VCaP (cell line): Measurements from ENCODE around the gene SDF2.

Experiments
- H3K27ac ChIP-seq: fragments of 450-650 bp; 2 replicates; pipeline ENCODE4 v1.5.1; 2017
- TF ChIP-seq, protein P1 (sequence below): fragments of 450-650 bp; conservative IDR thresholded peaks from 2 replicates; pipeline ENCODE4 v1.5.1; 2017; ENCODE audit warnings: mild to moderate bottlenecking, moderate library complexity

Gene SDF2, protein sequence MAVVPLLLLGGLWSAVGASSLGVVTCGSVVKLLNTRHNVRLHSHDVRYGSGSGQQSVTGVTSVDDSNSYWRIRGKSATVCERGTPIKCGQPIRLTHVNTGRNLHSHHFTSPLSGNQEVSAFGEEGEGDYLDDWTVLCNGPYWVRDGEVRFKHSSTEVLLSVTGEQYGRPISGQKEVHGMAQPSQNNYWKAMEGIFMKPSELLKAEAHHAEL

DNA sequence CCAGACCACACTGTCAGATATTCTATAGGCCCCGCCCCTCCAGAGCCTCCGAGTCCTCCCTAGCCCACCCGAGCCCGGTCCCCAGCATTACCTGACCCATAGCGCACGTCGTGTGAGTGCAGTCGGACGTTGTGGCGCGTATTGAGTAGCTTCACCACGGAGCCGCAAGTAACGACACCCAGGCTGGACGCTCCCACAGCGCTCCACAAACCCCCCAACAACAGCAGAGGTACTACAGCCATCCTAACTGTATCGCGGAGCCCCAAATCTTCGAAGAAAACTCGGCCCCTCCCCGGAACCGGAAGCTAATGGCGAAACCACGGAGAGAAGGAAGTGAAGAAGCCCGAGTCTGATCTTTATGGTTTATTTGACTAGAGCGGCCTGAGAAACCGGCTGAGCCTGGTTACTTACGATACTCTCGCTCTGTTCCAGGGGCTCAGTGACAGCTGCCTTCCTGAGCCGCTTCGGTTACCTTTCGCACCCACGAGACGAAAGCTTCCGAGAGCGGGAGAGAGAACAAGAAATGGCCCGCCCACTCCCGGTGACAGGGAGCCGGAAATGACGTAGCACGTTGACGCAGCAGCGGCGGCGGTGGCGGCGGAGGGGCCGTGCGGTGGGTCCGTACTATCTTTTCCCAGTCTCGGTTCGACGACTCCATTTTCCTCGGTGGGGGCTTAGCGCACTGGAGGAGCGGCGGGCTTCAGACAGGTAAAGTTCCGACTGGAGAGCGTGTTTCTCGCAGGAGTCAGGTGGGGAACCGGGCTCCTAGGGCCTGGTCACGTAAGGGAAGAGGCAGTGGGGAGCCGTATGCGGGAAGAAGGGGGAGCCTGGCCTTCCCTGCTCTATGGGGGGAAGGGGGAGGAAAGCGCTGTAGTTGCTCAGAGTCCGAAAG, at the start of gene SDF2, which contains the start of gene SUPT6H:
SDF2 (minus strand) TSS at position 272 of the 892 bp plus-strand sequence; CDS start at position 242, 30 bp downstream.
SUPT6H (plus strand) TSS at position 571 of the 892 bp plus-strand sequence. CDS start 11,197 bp downstream, outside the sequence.
- H3K27ac ChIP-seq, result peak within 1 kb of the TSS; percentile 97

DNA sequence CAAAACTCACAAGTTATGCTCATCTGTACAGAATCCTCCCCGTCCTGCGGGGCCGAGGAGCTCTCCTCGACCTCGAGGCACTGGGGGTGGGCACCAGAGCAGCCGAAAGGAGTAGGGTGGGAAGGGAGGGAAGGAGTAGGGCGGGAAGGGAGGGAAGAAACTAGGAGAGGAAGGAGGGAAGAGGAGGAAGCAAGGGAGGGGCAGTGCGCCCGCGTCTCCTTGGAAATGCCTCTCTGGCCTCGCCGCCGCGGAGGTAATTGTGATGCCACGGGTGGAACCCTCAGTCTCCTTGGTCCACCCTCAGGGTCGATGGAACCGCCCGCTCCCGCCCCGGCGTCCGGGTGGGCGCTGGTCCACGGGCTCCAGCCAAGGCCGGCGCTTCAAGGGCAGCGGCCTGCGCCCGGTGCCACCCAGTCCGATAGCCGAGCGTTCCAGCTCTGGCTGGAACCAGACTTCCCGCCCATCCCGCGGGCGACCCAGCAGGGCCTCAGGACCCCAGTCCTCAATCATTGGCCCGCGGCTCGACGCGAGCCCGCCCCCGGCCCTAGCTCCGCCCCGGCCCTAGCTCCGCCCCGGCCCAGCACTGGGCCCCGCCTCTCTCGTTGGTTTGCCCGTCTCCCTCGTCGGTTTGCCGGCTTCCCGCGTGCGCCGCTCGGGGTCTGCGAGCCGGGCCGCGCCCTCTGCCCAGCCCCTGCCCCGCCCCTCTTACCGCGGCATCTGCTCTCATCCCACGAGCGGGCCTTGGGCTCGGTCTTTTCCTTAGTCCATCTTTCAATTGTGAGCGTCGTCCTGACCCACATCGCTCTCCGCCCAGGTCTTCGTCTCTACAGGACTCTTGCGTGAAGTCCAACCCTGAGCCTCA, 49.4 kb upstream of the SDF2 start:
- TF ChIP-seq, protein P1, sequence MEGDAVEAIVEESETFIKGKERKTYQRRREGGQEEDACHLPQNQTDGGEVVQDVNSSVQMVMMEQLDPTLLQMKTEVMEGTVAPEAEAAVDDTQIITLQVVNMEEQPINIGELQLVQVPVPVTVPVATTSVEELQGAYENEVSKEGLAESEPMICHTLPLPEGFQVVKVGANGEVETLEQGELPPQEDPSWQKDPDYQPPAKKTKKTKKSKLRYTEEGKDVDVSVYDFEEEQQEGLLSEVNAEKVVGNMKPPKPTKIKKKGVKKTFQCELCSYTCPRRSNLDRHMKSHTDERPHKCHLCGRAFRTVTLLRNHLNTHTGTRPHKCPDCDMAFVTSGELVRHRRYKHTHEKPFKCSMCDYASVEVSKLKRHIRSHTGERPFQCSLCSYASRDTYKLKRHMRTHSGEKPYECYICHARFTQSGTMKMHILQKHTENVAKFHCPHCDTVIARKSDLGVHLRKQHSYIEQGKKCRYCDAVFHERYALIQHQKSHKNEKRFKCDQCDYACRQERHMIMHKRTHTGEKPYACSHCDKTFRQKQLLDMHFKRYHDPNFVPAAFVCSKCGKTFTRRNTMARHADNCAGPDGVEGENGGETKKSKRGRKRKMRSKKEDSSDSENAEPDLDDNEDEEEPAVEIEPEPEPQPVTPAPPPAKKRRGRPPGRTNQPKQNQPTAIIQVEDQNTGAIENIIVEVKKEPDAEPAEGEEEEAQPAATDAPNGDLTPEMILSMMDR, result no peak
- H3K27ac ChIP-seq, result peak overlapping the region; percentile 92

More for the DNA sequence above, at the start of gene SDF2, which contains the start of gene SUPT6H:
- TF ChIP-seq, protein P1, result no peak

DNA sequence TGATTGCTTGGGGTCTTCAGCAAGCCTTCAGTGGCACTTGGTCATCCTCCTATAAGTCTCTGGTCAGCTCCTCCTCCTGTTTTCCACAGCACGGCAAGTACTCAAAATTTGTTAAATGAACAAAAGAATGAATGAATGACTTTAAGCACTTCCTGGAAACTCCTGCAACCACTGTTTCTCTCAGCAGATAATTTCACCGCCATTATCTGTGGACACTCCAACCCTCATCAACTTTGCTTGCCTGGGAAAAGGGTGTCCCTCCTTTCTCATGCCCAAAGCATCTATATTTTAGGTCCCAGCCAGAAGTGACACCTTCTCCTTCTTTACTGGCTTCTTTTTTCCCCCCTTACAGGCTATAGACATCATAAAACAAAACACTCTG, 45.6 kb upstream of the SDF2 start:
- H3K27ac ChIP-seq, result no peak overlapping the region
- TF ChIP-seq, protein P1, result no peak

DNA sequence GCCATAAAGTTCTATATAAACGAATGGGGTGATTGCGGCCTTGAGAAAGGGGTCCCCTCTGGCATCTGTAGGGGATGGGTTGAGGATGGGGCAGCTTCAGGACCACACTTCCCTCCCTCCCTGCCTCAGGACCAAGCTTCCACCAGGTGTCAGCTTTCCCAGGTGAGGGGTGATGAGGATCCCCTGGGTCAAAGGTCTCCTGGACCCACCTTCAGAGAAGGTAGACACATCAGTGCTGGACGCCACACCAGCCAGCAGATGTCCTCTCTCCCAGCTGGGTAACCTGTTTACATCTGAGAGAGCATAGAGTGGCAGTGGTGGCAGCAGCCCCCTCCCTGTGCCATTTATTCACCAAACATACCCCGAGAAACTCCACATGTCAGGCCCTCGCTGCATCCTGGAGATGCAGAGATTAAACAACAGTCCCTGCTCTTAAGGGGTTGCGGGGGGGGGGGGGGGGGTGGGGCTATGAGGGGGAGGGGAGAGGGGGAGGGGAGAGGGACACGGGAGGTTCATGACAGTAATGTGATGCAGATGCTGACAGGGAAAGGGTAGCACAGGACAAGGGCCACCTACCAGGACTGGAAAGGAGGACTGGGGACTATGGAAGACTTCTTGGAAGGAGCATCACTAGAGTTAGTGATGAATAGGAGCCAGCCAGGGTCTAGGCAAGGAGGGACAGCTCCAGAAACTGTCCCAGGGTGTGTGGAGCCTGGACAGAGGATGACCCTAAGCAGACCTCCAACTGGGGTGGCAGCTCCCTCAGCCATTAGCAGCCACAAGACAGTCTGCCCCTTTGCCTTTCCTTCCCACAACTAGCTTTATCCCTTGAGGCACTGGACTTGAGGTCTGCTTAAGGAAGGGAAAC, 45.0 kb upstream of the SDF2 start:
- no peak overlapping the region for H3K27ac ChIP-seq
- TF ChIP-seq, protein P1, result no peak

DNA sequence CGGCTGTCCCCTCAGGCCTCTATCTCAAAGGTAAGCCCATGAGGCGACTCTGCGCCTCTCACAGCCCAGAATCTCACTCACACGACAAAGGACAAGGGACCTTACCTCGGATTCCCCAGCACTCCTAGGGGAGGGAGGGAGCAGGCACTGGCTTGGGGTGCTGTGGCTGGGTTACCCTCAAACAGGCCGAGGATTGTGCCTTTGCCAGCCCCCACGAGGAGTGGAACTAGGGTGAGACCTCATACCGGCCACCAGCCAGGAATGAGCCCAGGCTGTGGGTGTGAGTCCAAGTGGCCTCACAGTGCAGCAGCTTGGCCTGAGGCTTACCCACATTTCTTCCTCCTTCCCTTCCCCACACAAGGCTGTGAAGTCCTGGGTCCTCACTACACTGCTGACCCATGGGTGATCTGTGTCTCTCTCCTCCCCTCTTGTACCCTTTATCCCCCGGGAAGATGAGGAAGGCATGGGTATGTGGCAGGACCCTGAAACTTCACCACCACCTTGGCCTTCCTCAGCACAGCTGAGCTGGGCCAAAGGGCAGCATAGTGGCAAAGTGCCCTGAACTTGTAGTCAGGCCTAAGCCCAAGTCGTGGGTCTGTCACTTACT, 44.1 kb upstream of the SDF2 start:
- TF ChIP-seq, protein P1, result no peak
- H3K27ac ChIP-seq, result no peak overlapping the region

DNA sequence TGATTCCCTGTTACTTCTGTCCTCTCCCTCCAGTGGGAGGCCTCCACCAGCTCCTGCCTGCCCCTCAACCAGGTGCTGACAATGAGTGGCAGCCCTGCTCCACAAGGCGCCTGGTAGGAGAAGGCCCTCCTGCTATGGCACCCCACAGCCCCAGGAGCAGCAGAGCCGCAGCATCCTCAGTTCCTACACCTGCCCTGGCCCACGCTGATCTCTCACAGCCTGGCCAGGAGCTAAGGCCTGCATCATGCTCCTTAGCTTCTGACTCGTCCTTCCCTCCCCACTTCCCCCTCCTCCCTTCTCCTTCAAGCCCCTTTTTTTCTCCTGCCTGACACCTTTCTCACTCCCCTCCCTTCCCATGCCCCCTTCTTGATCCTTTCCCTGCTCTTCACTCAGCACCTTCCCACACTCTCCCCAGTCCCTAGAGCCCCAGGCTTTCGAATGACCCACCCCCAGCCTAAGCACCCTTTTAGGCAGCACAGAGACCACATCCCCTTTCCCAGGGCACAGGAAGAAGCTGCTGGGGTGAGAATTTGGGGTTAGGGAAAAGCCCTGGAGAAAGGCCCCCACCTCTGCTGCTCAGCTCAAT, 43.5 kb upstream of the SDF2 start:
- H3K27ac ChIP-seq, result no peak overlapping the region
- TF ChIP-seq, protein P1, result no peak
